SJSA1 (cell line): ENCODE results near the gene CSPG5. TPM values are rescaled to one million over a fixed set of nuclear protein-coding genes. Genes with fewer than 3 reads are reported as not detected.

ENCODE experiments used
- DNase-seq, 2 experiments: peaks; one replicate each; pipeline ENCODE4 v3.0.0-alpha.2; 2015 to 2020; ENCODE audit warnings: low spot score in 2 of 2, low read depth in 1 of 2
- H3K27ac ChIP-seq: fragments of 250-450 bp; sonication (Bioruptor Pico); 2 replicates; pipeline ENCODE4 v1.5.1; 2020; ENCODE audit warnings: mild to moderate bottlenecking, moderate library complexity
- H3K27me3 ChIP-seq: fragments of 250-450 bp; sonication (Bioruptor Pico); replicated peaks from 2 replicates; pipeline ENCODE4 v1.5.1; 2020; ENCODE audit warnings: mild to moderate bottlenecking, moderate library complexity
- H3K36me3 ChIP-seq: fragments of 250-450 bp; sonication (Bioruptor Pico); 2 replicates; pipeline ENCODE4 v1.5.1; 2020; ENCODE audit warnings: mild to moderate bottlenecking
- H3K4me1 ChIP-seq: fragments of 250-450 bp; sonication (Bioruptor Pico); replicated peaks from 2 replicates; pipeline ENCODE4 v1.6.1; 2021; ENCODE audit warnings: mild to moderate bottlenecking
- H3K4me3 ChIP-seq: fragments of 250-450 bp; sonication (Bioruptor Pico); 2 replicates; pipeline ENCODE4 v1.5.1; 2020; ENCODE audit warnings: mild to moderate bottlenecking
- H3K9me3 ChIP-seq: fragments of 250-450 bp; sonication (Bioruptor Pico); replicated peaks from 2 replicates; pipeline ENCODE4 v1.5.1; 2020; ENCODE audit warnings: mild to moderate bottlenecking
- total RNA-seq: library from RNA; depleted of rRNA; stranded (reverse); fragments of >200 nt; shearing (Covaris generic); gene quantifications from 2 replicates; pipeline ENCODE4 v1.2.3, GENCODE V29; 2014; rRNA removed

Gene CSPG5
- total RNA-seq, 1 experiment from 2014 or later: 0.24 TPM

GRCh38 chr3:47517937-47518336, 60.7 kb downstream of the CSPG5 start:
- H3K27me3 ChIP-seq: no peaks in the 10 kb centered on the region
- H3K36me3 ChIP-seq: no peaks in the 10 kb centered on the region
- peaks cover 4% of the 10 kb centered on the region; the same call in 1 of the 2 replicates for H3K4me1 ChIP-seq
- no peak overlapping the region for H3K27ac ChIP-seq
- H3K4me3 ChIP-seq: no peak overlapping the region
- DNase-seq: no peak
- H3K9me3 ChIP-seq: no peaks in the 10 kb centered on the region

- peaks cover 11% of the 10 kb centered on the region for H3K36me3 ChIP-seq
- DNase-seq: no peak
- no peaks in the 10 kb centered on the region for H3K9me3 ChIP-seq
- H3K4me1 ChIP-seq: peaks cover 8% of the 10 kb centered on the region
- H3K4me3 ChIP-seq: no peak overlapping the region
- no peak overlapping the region for H3K27ac ChIP-seq
- no peaks in the 10 kb centered on the region for H3K27me3 ChIP-seq
Observed at GRCh38 chr3:47515864-47516319, 62.8 kb downstream of the CSPG5 start.

- H3K4me3 ChIP-seq: no peak overlapping the region
- no peak for DNase-seq
- H3K36me3 ChIP-seq: peaks cover 19% of the 10 kb centered on the region
- H3K9me3 ChIP-seq: no peaks in the 10 kb centered on the region
- peaks cover 8% of the 10 kb centered on the region for H3K4me1 ChIP-seq
- H3K27me3 ChIP-seq: no peaks in the 10 kb centered on the region
- H3K27ac ChIP-seq: no peak overlapping the region
Observed at GRCh38 chr3:47515100-47515499, 63.6 kb downstream of the CSPG5 start.

- DNase-seq: peak; percentile 95 to 98
- no peaks in the 10 kb centered on the region for H3K9me3 ChIP-seq
- H3K4me3 ChIP-seq: peak within 1 kb of the TSS; percentile 58
- no peaks in the 10 kb centered on the region for H3K27me3 ChIP-seq
- peaks cover 8% of the 10 kb centered on the region for H3K4me1 ChIP-seq
- peaks cover 22% of the 10 kb centered on the region for H3K36me3 ChIP-seq
- H3K27ac ChIP-seq: peak within 1 kb of the TSS; percentile 51
Observed at GRCh38 chr3:47513125-47513929, 65.3 kb downstream of the CSPG5 start, which contains the start of gene ELP6. Gene ELP6 (minus strand): TSS chr3:47513712. CDS start chr3:47513590, 122 bp downstream.

GRCh38 chr3:47512416-47513124, 66.1 kb downstream of the CSPG5 start:
- H3K36me3 ChIP-seq: peaks cover 22% of the 10 kb centered on the region
- peak in 1 of 2 experiments; percentile 47 for DNase-seq
- peaks cover 8% of the 10 kb centered on the region for H3K4me1 ChIP-seq
- H3K9me3 ChIP-seq: no peaks in the 10 kb centered on the region
- H3K4me3 ChIP-seq: peak overlapping the region; percentile 58
- peak overlapping the region; percentile 51 for H3K27ac ChIP-seq
- no peaks in the 10 kb centered on the region for H3K27me3 ChIP-seq

Other genes with a start within 250 kb of the CSPG5 start
- 5.8 and 6.8 TPM in 2 replicates for gene PTPN23, start 197.8 kb downstream of the CSPG5 start, total RNA-seq
- 32.6 and 33.5 TPM in 2 replicates for gene SCAP, start 102.9 kb downstream of the CSPG5 start, total RNA-seq
- 28.7 and 39.1 TPM in 2 replicates for gene ELP6, start 65.2 kb downstream of the CSPG5 start, total RNA-seq
- 34.6 and 37.9 TPM in 2 replicates for gene SMARCC1, start 203.0 kb upstream of the CSPG5 start, total RNA-seq
- 45.0 and 70.6 TPM in 2 replicates for gene DHX30, start 224.3 kb upstream of the CSPG5 start, total RNA-seq